Sciatic nerve (tissue), 2 donors: ENCODE measurements around the gene CRYZ. TPM values are rescaled to one million over a fixed set of nuclear protein-coding genes. Genes with fewer than 3 reads are reported as not detected.
A peak's percentile ranks its signal among the peaks of the same experiment; 100 is the strongest.
"Not testable (repeated sequence)": the region's sequence is repeated elsewhere in the genome, so short reads cannot be mapped to it uniquely, and the experiment has no call there.

Experiments used
- ATAC-seq: fragments of 200-7000 bp; cut with Tn5 transposase; one replicate; pipeline ENCODE4 v1.9.1; 2020; ENCODE audit warnings: mild to moderate bottlenecking, moderate library complexity
- DNase-seq: peaks from one replicate; pipeline ENCODE4 v3.0.0-alpha.2; 2020; ENCODE audit warnings: low spot score
- intact Hi-C: fragments of 100-400 bp; cut with DNase I; formaldehyde crosslinking; loops from one replicate; pipeline ENCODE4 v1.14.2; 2022
- total RNA-seq: library from RNA; stranded (reverse); fragmentation: NEBNext Ultra II Directional; extraction: Animal tissue kit (Norgen Biotek cat#: 25700); gene quantifications from one replicate; pipeline ENCODE4 v1.2.1, GENCODE V29; 2021
- donor health status: DM: no; HTN: no; CAD: no.
- donor health status: DM: no; HTN: no; CAD: no.

The CRYZ gene
- total RNA-seq, 1 donor from 2014 or later, result 27.6 TPM

DNA sequence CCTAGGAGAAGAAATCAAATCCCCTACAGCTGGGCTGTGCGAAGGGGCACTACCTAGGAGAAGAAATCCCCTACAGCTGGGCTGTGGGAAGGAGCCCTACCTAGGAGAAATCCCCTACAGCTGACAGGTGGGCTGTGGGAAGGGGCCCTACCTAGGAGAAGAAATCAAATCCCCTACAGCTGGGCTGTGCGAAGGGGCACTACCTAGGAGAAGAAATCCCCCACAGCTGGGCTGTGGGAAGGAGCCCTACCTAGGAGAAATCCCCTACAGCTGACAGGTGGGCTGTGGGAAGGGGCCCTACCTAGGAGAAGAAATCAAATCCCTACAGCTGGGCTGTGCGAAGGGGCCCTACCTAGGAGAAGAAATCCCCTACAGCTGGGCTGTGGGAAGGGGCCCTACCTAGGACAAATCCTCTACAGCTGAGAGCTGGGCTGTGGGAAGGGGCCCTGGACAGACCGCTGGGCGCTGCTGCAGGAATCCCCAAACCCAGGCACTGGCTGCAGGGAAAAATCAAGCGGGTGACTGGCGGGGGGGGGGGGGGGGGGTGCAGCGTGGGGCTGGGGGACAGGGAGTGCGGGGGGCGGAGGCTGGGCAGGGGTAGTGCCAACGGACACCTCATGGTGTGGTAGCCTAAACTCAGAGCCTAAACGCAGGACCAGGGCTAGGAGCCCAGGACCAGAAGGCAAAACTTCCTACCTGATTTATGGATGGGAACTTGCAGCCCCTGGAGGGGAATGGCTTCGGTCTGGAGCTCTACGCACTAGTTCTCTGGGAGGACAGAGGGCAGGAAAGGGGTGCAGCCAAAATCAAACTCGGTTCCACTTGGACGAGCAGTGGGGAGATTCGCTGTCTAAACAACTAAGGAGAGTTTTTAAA is 541 bp downstream of the CRYZ start:
- ATAC-seq, result peak; percentile 35
- intact Hi-C loops, DNase-seq: not testable (repeated sequence)

DNA sequence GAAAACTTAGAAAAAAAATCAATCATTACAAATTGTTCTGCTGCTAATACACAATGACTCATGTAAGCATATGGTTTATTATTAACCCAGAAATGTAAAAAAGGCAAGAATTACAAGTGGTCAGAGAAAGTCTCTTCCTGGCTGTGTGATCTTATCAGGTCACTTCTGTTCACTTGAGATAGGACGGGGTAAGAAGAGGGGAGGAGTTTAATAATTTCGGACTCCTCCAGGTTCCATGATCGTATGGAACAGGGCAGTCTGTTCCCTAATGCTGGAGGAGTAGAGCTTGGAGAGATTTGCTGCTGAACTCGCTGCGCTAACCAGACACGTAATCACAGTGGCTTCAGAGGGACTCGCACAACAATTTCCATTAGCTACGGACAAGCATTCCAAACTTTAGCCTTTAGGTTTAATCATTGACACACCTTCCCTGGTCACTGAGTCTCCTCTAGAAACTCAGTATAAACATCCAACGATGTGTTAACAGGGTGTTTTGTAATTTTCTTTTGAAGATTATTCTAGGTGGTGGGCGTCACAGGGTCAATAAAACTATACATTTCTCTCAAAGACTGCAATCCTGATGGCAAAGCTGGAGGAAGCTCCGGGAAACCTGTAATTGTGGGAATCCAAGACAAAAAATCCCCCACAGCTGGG is 1.3 kb downstream of the CRYZ start:
- no peak for DNase-seq
- ATAC-seq, result no peak
- intact Hi-C loops, result no loop called here

DNA sequence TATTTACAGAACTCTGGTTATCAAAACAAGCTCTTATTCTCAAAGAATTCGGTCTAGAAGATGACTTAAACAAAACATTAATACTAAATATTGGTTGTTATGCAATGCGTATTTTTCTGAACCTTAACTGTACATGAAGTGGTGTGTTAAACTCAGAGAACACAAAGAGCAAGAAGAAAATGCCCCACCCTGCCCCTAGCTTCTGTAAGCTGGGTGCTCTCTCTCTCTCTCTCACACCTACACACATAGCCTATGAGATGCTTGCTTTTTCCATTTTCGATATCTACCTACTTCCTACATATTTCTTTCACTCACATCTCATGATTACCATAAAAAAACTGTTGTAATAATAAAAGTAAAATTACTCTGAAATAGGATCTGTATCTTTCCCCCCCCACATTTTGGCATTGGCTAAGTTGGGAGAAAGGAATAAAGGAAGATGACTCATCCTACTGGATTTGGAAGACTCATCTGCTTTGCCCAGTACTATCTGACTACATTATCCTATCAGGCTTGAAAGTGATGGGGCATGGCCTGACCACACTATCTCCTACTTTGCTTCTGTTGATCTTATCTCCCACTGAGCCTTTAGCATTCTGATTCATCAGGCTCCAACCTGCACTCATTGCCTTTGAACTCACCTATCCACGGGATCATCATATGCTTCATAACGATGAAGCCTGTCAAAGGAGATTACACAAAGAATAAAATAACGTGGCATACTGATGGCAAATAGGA is 2.9 kb downstream of the CRYZ start:
- intact Hi-C loops, result no loop called here
- ATAC-seq (no peak), DNase-seq (no peak)

- DNase-seq (no peak), ATAC-seq (no peak)
- intact Hi-C loops, result no loop called here
These were observed 4.1 kb downstream of the CRYZ start for GRCh38 chr1:74728736-74729135.

DNA sequence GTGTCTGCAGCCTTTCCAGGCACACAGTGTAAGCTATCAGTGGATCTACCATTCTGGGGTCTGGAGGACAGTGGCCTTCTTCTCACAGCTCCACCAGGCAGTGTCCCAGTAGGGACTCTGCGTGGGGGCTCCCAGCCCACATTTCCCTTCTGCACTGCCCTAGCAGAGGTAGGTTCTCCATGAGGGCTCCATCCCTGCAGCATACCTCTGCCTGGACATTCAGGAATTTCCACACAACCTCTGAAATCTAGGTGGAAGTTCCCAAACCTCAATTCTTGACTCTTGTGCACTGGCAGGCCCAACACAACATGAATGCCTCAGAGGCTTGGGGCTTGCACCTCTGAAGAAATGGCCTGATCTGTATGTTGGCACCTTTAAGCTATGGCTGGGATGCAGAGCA is 6.8 kb downstream of the CRYZ start:
- DNase-seq (no peak), ATAC-seq (no peak)
- intact Hi-C loops, result no loop called here

- DNase-seq (no peak), ATAC-seq (no peak)
- intact Hi-C loops, result no loop called here
These were observed 15.2 kb downstream of the CRYZ start for GRCh38 chr1:74717626-74718025.

DNA sequence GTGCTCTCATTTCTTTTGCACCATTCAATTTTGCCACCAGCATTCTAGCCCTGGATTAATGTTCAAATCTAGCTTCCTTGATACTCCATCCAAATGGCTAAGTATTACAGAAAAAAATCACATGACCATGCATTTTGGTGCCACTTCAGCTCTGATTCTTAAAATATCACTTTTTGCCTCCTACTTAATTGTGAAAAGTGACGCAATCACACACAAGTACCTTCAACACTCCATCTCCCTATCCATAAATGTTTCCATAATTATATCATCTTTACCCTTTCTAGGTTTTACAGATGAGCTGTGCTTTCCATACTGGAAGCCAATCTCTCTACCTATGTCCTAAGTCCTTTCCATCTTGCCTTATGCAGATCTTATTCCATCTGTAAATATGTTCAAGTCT is 16.0 kb downstream of the CRYZ start:
- intact Hi-C loops, result no loop called here
- ATAC-seq, result no peak

GRCh38 chr1:74715806-74716205 is 17.0 kb downstream of the CRYZ start:
- DNase-seq, result no peak
- intact Hi-C loops, result no loop called here
- ATAC-seq, result no peak

More for the DNA sequence above, 16.0 kb downstream of the CRYZ start:
- no peak for DNase-seq

DNA sequence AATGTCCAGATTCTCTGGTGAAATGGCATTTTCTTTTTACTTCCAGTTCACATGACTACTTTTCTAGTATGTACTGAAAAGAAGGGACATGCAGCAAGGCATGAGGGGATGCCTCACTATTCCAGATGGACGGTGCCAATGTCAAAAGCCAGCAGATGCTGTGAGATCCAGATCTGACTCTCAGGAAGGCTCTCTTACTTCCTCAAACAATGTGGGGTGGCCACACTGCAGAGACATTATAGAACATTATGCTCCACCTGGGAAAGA is 17.7 kb downstream of the CRYZ start:
- intact Hi-C loops, result no loop called here
- ATAC-seq, result no peak
- DNase-seq, result no peak

GRCh38 chr1:74714429-74715235 is 18.2 kb downstream of the CRYZ start:
- DNase-seq, result no peak
- intact Hi-C loops, result no loop called here
- ATAC-seq, result no peak

DNA sequence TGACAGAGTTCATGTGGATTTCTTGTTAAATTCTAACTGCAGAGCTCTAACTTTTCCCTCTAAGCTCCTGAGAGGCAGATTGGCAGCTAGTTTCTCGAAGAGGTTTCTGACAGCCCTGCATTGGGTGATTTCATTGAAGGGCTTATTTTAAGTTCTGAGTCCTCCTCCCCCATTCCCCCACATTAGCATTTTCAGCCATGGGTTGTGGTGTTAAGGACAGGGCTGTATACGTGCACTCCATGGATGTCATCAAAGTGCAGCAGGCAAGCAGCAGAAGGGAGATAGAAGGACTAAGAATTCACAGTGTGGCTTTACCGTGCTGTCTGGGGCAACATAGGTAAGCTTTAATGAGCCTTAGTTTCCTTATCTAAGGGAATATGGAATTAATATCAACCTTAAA is 19.0 kb downstream of the CRYZ start:
- ATAC-seq, result no peak
- intact Hi-C loops, result no loop called here

DNA sequence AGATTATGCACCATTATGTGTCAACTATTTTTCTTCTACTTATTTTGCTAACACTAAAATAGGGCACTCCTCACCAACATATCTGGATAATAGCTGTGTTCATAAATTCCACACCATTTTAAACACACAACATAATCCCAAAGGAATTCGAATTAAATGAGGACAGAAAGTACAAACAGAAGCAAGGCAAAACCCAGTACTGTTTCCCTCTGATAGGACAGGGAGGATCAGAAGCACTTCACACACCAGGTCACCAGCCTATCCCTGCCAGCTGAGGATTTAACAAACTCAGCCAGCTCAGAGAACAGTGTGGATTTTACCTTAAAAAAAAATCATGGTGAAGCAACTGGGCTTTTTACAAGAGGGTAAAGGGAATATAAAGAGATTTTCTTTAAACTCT is 20.0 kb downstream of the CRYZ start:
- intact Hi-C loops, result no loop called here
- ATAC-seq, result no peak
- DNase-seq, result no peak

More for the DNA sequence above, 19.0 kb downstream of the CRYZ start:
- DNase-seq, result no peak

DNA sequence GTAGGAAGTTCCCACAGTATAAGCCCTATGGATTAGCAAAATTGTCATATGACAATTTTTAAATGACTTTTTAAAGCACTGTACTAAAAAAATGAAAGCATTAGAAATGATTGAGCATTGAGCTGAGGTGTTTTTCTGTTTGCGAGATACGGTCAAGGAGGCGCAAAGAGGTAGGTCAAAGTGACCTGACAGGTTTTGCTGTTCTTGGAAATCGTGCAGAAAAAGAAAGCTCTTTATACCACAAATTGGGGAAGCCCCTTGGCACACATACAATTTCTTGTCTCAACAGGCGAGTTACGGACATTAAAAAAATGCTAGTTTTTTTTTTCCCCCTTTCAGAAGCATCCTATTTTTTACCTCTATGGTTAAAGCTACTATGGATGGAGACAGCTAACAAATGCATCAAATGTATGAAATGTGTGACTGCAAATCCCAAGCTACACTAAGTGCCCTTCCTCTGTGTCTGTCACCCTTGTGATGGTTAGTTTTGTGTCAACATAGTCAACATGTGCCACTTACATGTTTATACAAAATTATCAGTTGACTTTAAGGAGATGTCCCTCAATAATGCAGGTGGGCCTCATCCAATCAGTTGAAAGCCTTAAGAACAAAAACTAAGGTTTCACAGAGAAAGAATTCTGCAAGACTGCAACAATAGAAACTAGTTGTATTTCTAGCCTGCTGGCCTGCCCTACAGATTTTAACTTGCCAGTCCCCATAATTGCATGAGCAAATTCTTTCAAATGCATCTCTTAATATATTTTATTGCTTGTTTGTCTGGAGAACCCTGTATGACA is 29.3 kb downstream of the CRYZ start:
- intact Hi-C loops, result no loop called here
- ATAC-seq (no peak), DNase-seq (no peak)

- DNase-seq (no peak), ATAC-seq (no peak)
- intact Hi-C loops, result no loop called here
These were observed 33.5 kb downstream of the CRYZ start for GRCh38 chr1:74699331-74699730.

GRCh38 chr1:74697832-74698231 is 35.0 kb downstream of the CRYZ start:
- ATAC-seq, result no peak
- DNase-seq, result no peak
- intact Hi-C loops, result no loop called here

DNA sequence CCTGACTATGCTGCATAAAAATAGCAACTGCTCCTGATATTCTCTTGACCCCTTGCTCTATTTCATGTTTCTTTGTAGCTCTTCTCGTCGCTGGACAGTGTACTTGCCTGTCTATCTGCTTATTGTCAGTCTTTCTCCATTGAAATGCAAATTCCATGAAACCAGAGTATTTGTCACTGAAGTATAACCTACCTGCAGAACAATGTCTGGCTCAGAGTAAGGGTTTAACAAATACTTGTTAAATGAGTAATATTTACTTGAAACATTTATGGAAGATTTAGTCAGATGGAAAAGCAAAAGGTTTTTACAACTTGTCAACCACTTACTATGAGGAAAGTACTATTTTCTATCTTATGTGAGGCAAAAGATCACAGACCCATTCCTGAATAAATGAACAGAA is 39.4 kb downstream of the CRYZ start:
- no peak for ATAC-seq
- DNase-seq, result no peak
- intact Hi-C loops, result no loop called here

DNA sequence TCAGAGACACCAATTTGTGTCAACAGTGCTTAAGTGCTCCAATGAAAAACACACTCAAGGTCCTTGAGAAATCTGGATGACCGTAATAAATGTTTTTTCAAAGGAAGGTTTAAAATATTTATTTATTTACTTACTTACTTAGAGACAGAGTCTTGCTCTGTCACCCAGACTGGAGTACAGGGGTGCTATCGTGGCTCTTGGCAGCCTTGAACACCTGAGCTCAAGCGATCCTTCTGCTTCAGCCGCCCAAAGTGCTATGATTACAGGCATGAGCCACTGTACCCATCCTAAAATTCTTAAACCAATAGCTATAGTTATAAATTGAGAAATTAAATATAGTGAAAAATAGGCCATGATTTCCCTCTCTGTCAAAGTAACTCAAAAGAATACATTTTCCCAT is 41.9 kb downstream of the CRYZ start:
- no peak for ATAC-seq
- intact Hi-C loops, result no loop called here
- no peak for DNase-seq

DNA sequence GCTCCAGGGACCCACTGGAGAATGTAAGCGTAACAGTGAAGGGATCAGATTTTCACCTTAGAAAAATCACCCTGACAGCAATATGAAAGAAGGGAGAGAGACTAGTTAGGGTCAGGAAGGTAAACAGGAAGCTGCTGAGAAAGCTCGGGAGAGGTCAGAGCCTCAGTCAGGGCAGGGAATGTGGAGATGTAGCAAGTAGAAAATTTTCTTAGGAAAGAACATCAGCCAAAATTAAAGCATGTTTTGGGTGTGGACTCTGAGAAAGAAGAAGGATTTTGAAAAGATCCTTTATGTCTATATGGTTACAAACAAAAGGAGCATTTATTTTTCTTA is 42.5 kb downstream of the CRYZ start:
- ATAC-seq (no peak), DNase-seq (no peak)
- intact Hi-C loops, result no loop called here
